COR-L47 (cell line): ENCODE data around the gene ERICH6B.
A peak's percentile ranks its signal among the peaks of the same experiment; 100 is the strongest.
"Not testable (repeated sequence)": the region's sequence is repeated elsewhere in the genome, so short reads cannot be mapped to it uniquely, and the experiment has no call there.

Source experiments
- DNase-seq: peaks from one replicate; lab custom pipeline; 2025; lab: John Stamatoyannopoulos, UW

The ERICH6B gene

GRCh38 chr13:45615501-45616101, at the start of gene ERICH6B:
Gene ERICH6B (minus strand): TSS chr13:45615739. CDS start chr13:45597005, 18,734 bp downstream.
- peak; percentile 72 for DNase-seq

GRCh38 chr13:45662903-45663302, 47.4 kb upstream of the ERICH6B start:
- DNase-seq: not testable (repeated sequence)

GRCh38 chr13:45662162-45662561, 46.6 kb upstream of the ERICH6B start:
- DNase-seq: no peak

- DNase-seq: not testable (repeated sequence)
Observed at GRCh38 chr13:45660458-45660857, 44.9 kb upstream of the ERICH6B start.

- no peak for DNase-seq
Observed at GRCh38 chr13:45659536-45659935, 44.0 kb upstream of the ERICH6B start.

GRCh38 chr13:45658586-45659235, 43.2 kb upstream of the ERICH6B start:
- DNase-seq: no peak

GRCh38 chr13:45654633-45655349, 39.3 kb upstream of the ERICH6B start:
- DNase-seq: no peak

GRCh38 chr13:45645263-45645662, 29.7 kb upstream of the ERICH6B start:
- not testable (repeated sequence) for DNase-seq

GRCh38 chr13:45642159-45642558, 26.6 kb upstream of the ERICH6B start:
- not testable (repeated sequence) for DNase-seq

GRCh38 chr13:45635291-45635690, 19.8 kb upstream of the ERICH6B start:
- DNase-seq: not testable (repeated sequence)

GRCh38 chr13:45630791-45631190, 15.3 kb upstream of the ERICH6B start:
- no peak for DNase-seq

- no peak for DNase-seq
Observed at GRCh38 chr13:45629940-45630339, 14.4 kb upstream of the ERICH6B start.

- DNase-seq: no peak
Observed at GRCh38 chr13:45628094-45628493, 12.6 kb upstream of the ERICH6B start.

- DNase-seq: no peak
Observed at GRCh38 chr13:45627656-45628055, 12.1 kb upstream of the ERICH6B start.

GRCh38 chr13:45626731-45627374, 11.3 kb upstream of the ERICH6B start:
- DNase-seq: no peak

- DNase-seq: no peak
Observed at GRCh38 chr13:45623516-45624090, 8.1 kb upstream of the ERICH6B start.

GRCh38 chr13:45621950-45622349, 6.4 kb upstream of the ERICH6B start:
- DNase-seq: no peak

GRCh38 chr13:45607931-45608330, 7.6 kb downstream of the ERICH6B start:
- DNase-seq: no peak

GRCh38 chr13:45604892-45605291, 10.6 kb downstream of the ERICH6B start:
- no peak for DNase-seq

GRCh38 chr13:45603338-45603737, 12.2 kb downstream of the ERICH6B start:
- DNase-seq: no peak

GRCh38 chr13:45602183-45603170, 13.1 kb downstream of the ERICH6B start:
- DNase-seq: no peak
